Measurements from ENCODE around the gene SYF2.
"Not testable (repeated sequence)": the region's sequence is repeated elsewhere in the genome, so short reads cannot be mapped to it uniquely, and the experiment has no call there.

Gene SYF2

DNA sequence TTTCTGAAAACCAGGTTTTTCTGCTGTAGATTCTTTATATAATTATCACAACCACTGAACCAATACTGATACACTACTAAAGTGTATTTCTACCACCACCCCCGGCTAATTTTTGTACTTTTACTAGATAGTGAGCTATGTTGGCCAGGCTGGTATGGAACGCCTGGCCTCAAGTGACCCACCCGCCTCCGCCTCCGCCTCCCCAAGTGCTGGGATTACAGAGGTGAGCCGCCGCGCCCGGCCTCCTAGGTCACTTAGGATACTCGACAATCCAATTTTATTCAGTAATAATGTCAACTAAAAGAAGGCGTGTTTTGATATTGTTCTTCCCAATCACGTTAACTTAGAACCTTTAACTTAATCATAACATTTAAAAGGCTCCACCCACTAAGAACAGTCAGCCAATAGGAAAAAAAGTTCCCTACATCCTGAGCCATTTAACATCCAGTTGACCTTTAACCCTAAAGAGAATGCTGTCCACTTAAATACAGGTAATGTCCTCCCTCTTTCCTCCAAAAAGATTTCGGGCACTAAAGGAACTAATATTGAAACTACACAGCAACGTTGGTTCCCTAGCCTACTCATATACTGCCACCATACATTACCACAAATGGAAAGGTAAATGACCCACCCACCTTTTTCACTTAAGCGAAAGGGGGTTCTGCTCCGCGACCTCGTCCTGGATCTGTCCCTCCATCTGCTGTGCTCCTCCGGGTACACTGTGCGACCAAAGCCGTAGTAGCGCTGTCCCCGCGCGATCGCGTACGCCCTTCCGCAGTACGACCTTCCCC lies 13.7 kb upstream of the SYF2 start:
- no peak for DNase-seq

DNA sequence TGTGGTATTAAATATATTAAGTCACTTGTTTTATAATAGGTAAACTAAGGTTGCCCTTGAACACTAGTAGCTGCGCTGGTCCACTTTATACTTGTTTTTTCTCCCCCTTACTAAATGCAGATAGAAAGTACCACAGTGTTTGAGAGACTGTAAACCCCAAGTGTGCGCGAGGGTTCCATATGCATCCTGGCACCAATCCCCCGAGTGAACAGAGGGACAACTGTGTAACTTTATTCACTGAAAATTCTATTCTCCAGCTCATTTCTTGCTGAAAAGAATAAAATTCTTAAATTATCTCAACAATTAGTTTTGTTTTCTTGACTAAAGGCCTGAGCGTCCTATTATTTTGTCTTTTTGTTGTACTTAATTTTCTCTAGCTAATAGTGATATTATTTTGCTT lies 13.1 kb upstream of the SYF2 start:
- DNase-seq: no peak

DNA sequence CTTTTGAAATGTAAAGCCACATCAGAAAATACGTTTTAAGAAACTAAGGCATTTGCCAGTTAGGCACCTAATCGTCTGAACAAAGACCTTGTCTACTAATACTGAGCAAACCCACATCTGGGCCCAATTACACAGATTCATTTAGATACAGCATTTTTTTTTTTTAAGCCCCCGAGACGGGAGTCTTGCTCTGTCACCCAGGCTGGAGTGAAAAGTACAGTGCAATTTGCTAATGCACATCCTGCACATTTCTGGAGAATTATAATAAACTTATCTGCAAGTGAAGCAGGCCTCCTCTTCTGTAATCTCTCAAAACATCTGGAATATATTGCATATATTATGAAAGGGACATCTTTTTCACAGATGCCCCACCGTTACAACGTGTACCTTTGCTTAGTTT lies 11.6 kb upstream of the SYF2 start:
- DNase-seq: no peak

DNA sequence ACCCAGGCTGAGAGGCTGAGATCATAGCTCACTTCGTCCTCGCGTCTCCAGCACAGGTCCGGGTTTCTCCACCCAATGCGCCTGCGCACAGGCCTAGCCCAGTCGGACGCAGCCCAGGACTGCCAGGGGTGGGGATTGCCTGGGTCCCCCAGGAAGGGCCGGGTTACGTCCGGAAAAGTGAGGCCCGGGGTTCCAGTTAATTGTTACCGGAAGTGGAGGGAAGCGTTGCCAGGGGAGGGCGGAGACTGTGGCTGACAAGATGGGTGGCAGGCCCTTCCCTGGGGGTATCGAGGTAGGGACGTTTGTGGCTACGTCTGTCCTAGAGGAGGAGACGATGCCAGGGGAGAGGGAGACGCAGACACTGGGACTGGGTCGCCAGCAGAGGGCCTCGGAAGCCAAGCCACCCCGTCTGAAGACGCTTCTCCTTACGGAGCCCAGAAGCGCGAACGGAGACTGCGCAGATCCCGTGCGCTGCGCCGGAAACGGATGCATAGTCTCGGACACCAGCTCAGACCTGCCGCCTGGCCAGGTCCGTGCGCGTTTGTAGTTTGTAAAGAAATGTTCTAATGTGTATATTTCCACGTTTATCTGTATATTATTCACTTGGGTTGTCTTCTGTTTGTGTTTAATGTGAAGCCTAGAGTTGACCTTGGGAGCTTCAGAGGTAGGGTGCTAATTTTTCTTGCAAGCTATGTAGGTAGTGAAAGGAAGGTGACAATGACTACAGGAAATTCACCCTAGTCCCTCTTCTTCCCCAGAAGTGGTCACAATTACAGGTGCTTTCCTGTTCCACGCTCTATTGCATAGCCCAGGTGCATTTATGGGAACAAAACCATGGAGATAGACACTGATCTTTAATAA lies 7.6 kb upstream of the SYF2 start:
- DNase-seq: peak; percentile 99

- no peak for DNase-seq
Measured at GRCh38 chr1:25238046-25238445, 5.7 kb upstream of the SYF2 start.

DNA sequence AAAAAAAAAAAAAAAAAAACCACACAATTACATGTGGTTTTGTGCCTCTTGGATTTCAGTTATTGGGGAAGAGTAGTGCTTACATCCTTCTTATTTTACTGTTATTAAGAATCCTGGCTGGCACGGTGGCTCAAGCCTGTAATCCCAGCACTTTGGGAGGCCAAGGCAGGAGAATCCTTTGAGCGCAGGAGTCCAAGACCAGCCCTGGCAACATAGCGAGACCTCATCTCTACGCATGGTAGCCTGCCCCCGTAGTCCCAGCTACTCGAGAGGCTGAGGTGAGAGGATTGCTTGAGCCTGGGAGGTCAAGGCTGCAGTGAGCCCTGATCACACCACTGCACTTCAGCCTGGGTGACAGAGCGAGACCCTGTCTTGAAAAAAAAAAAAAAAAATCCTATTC lies 4.0 kb upstream of the SYF2 start:
- not testable (repeated sequence) for DNase-seq

GRCh38 chr1:25235411-25235810 lies 3.1 kb upstream of the SYF2 start:
- DNase-seq: not testable (repeated sequence)

DNA sequence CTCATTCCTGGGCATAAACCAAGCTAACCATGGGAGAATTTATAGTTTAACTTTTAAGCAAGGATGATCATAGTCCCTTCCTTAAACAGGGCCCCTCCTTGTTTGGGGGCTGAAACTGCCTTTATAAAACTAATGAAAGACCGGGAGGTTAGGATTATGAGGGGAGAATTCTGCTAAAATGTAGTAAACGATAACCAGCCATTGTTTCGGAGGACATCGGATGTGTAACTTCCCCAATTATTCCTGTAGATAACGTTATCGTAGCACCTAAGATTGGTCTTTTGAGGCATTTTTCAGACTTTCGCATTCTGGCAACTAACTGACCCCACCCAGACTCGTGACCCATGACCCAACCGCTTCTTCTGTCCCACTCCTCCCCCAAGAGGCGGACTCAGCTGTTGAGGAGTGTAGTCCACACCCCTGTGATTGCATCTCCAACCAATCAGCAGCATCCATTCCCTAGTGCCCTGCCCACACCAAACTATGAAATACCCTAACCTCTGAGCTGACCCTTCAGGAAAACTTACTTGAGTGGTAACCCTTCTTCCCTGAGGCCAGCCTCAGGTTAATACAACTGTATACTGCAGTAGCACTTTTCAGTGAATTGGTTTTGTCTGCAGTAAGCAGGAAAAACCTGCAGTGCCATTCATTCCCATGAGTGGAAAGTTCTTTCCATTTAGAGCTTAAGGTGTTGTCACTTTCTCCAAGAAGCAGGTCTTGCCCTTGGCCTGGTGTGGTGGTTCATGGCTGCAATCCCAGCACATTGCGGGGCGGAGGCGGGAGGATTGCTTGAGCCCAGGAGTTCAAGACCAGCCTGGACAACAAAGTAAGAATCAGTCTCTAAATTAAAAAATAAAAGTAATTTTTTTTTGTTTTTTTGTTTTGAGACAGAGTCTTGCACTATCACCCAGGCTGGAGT lies 823 bp upstream of the SYF2 start:
- peak; percentile 87 for DNase-seq

DNA sequence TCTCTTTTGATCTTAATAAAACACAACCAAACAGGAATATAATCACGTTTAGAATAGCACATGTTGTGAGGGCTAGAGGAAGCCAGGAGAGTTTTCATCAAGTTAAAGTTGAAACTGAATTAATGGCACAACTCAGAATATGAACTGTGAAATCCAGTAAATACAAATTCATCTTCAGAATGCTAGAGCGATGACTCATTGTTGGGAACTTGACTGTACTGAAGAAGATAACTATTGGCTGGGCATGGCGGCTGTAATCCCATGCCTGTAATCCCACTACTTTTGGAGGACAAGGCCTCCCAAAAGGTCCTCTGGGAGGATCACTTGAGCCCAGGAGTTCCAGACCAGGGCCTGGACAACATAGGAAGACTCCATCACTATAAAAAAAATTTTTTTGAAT lies 8.8 kb downstream of the SYF2 start:
- DNase-seq: no peak

- DNase-seq: no peak
Measured at GRCh38 chr1:25222606-25223005, 9.7 kb downstream of the SYF2 start.

- no peak for DNase-seq
Measured at GRCh38 chr1:25220666-25221065, 11.6 kb downstream of the SYF2 start.

- DNase-seq: no peak
Measured at GRCh38 chr1:25219661-25220251, 12.5 kb downstream of the SYF2 start.

DNA sequence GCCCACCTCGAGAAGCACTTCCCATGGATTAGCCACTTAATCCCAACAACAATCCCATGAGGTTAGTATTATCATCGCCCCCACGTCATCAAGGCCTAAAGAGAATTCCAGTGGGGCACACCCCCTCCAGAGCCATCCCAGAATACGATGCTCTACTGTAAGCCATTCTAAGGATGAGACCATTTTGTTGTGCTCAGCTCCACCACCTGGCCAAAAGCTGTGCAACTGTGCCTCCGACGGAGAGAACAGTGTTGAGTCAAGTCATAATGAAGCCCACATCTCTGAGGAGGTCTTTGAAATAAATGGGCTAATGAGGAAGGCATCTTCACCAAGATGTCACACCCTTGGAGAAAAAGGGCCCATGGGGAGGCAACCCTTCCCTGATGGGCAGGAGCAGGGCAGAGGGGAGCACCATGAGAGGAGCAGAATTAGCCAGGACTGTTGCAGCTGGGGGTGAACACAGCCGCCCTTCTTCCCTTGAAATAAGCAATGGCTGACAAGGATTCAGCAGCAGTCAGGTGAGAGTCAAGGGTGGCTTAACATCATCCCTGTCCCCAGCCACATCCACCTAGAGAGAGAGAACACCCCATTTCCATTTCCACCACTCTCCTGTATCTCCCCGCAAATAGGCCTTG lies 14.6 kb downstream of the SYF2 start:
- DNase-seq: no peak

GRCh38 chr1:25217015-25217414 lies 15.3 kb downstream of the SYF2 start:
- DNase-seq: no peak

DNA sequence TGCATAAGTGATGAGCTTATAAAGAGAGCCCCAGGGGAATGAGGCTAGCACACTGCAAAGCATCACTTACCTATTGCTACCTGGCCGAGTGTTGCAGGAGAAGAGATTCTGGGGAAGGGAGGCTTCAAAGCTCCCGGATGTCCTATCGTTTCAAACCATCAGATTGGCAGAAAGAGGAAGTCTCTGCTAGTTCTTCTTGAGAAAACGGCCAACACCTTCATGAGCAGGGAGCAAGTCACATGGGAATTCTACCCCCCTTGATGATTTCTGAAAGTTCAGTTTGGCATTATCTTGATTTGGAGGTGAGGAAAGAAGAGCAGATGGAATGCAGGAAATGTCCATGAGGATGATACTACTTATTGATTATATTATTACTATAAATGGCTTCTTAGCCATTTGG lies 16.2 kb downstream of the SYF2 start:
- DNase-seq: no peak

GRCh38 chr1:25212725-25213124 lies 19.6 kb downstream of the SYF2 start:
- no peak for DNase-seq

DNA sequence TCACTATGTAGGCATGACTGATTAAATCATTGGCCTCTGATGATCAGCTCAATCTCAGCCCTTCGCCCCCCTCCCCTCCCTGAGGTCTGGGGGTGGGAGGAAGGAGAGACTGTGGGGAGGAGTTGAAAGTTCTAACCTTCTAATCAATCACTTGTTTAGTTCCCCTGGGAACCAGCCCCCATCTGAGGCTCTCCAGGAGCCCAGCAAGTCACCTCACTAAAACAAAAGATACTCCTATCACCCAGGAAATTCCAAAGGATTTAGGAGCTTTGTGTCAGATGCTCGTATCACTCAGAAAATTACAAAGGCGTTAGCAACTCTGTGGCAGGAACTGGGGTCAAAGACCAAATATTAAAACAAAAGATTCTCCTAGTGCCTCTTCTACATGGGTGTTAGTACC lies 21.6 kb downstream of the SYF2 start:
- no peak for DNase-seq

- DNase-seq: no peak
Measured at GRCh38 chr1:25209516-25209915, 22.8 kb downstream of the SYF2 start.

DNA sequence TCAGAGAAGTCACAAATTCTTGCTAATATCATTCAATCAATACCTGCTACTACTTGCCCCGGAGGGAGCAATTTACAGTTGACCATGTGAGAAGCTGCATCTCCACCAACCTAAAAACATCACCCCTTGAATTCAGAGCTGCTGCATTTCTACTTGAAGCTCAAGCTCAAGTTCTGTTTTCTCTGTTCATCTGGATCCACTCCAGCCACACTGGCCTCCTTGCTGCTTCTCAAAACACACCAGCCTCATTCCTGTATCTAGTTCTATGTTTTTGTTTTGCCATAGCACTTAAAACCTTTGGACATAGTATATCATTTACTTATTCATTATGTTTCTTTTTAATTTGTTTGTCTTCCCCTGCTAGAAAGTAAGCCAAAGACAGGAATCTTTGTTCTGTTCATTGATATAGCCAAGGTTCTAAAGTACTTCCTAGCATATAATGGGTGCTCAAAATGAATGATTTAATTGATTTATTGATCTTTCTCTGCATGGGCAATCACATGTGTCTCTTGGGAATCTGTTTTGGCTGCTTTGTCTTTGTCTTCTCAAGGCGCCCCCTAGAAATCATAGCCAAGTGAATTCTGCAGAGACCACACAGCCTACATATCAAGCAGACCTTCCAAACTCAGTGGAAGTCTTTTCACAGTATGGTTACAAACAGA lies 23.6 kb downstream of the SYF2 start:
- DNase-seq: no peak

DNA sequence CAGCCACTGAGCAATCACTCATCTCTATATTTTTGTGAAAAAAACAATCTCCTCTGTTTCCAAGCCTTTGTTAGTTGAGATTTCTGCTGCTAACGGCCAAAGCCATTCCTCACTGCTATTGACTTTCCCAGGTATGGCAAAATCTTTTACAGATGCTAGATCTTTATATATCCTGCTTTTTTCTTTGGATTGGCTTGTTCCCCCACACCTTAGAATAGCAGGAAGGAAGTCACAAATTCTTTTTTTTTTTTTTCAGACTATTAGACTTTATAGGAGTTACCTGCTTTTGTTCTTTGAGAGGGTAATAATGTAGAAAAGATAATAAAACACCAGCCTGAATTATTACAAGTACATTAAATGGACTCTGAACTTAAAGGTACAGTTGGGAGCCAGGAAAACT lies 24.2 kb downstream of the SYF2 start:
- no peak for DNase-seq

DNA sequence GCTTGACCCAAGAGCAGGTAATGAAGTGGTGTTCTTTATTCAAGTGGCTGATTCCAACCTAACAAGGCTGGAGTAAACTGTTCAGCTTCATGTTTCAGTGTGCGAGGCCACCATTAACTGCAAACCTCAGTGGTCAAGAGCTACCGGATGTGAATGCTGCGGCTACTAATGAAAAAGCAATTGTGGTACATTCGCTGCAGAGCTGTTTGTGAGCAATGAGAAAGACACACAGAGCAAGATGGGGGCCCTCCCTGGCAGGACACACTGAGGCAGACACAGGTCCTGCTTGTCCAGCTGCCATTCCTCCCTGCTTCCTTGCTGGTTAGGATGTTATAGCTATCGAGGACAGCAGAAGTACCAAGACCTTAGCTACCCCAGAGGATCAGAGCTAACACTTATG lies 26.1 kb downstream of the SYF2 start:
- no peak for DNase-seq

DNA sequence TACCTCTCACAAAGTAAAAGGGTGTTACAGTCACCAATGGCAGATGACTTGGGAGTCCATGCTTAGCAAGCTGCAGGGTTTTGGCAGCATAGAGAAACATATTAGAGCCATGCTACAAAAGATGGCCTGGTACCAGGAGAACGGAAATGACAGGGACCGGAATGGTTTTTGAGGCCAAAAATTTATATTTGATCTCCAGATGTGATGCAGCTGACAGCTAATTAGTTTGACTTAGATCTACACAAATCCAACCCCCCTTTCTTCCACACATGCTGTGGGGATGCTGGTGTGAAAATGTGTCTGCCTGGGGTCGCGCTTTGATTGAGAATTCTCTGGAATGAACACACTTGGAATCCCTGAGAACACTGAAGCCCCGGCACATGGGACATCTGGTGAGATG lies 26.5 kb downstream of the SYF2 start:
- no peak for DNase-seq
